ENCODE measurements around the gene KHDC4. TPM values are rescaled to one million over a fixed set of nuclear protein-coding genes. Genes with fewer than 3 reads are reported as not detected.

The KHDC4 gene
- total and polyA plus RNA-seq, 2 experiments from 2014 or later = 15.7 to 40.3 TPM

DNA sequence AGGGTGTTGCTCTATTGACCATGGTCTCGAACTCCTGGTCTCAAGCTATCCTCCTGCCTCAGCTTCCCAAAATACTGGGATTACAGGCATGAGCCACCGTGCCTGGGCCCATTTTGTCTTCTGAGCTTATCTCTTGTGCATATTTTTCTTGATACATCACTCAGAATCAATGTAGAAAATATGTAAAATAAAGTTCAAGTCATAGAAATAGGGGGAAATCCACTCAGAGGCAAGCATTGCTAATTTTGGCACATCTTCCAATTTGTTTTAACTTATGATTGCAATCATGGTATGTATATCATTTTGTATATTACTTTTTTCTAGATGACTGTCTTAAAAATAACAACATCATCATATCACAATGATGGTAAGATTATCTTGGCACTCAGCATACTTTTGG is 44.6 kb downstream of the KHDC4 start:
- Histone ChIP-seq H3K4me3 (no peak overlapping the region), H2AFZ (no peak overlapping the region), H4K20me1 (ENCODE audit: insufficient read depth, poor library complexity, severe bottlenecking) (no peaks in the 10 kb centered on the region), H3K27ac (no peak overlapping the region), H3K36me3 (replicated peaks; ENCODE audit: insufficient read depth, low read depth) (no peaks in the 10 kb centered on the region), H3K4me2 (no peak overlapping the region), H3K79me2 (no peaks in the 10 kb centered on the region), H3K4me1 (ENCODE audit: insufficient read depth) (peaks cover 11% of the 10 kb centered on the region), H3K9me2 (replicated peaks; ENCODE audit: insufficient read depth) (no peaks in the 10 kb centered on the region), H3K9me3 (ENCODE audit: low read depth) (no peaks in the 10 kb centered on the region), H3K27me3 (no peaks in the 10 kb centered on the region)
- 86% methylated on average over 2 of the region's 2 CpGs for WGBS (ENCODE audit: low lambda C conversion rate, missing lambda C conversion rate)
- no peak for TF ChIP-seq EZH2 (IDR thresholded peaks at IDR 0.05; ENCODE audit: borderline replicate concordance)
- TF ChIP-seq, protein P1, sequence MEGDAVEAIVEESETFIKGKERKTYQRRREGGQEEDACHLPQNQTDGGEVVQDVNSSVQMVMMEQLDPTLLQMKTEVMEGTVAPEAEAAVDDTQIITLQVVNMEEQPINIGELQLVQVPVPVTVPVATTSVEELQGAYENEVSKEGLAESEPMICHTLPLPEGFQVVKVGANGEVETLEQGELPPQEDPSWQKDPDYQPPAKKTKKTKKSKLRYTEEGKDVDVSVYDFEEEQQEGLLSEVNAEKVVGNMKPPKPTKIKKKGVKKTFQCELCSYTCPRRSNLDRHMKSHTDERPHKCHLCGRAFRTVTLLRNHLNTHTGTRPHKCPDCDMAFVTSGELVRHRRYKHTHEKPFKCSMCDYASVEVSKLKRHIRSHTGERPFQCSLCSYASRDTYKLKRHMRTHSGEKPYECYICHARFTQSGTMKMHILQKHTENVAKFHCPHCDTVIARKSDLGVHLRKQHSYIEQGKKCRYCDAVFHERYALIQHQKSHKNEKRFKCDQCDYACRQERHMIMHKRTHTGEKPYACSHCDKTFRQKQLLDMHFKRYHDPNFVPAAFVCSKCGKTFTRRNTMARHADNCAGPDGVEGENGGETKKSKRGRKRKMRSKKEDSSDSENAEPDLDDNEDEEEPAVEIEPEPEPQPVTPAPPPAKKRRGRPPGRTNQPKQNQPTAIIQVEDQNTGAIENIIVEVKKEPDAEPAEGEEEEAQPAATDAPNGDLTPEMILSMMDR (IDR thresholded peaks at IDR 0.05; ENCODE audit: poor library complexity) = no peak
- TF ChIP-seq EZH2phosphoT487 (IDR thresholded peaks at IDR 0.05; ENCODE audit: low read depth, severe bottlenecking, unreplicated experiment) = no peak
- no peak for DNase-seq (ENCODE audit: low spot score)

DNA sequence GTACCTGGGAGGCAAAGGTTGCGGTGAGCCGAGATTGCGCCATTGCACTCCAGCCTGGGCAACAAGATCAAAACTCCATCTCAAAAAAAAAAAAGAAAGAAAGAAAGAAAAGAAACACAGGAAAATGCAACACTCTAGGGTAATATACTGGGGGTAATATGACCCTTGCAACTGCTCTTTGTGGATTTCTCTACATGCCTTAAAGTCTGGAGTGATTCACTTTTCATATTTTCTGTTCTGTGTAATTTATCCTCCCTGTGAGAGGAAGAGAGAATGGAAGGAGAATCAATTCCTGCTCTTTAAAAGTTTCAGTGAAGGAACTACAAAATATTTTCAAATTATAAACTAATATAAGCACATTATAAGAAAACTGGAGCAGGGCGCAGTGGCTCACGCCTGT is 45.7 kb downstream of the KHDC4 start:
- H2AFZ ChIP-seq = no peak overlapping the region
- H3K27me3 ChIP-seq = no peaks in the 10 kb centered on the region
- H3K79me2 ChIP-seq = no peaks in the 10 kb centered on the region
- no peak for DNase-seq (ENCODE audit: low spot score)
- no peak for TF ChIP-seq EZH2 (IDR thresholded peaks at IDR 0.05; ENCODE audit: borderline replicate concordance)
- no peak for TF ChIP-seq EZH2phosphoT487 (IDR thresholded peaks at IDR 0.05; ENCODE audit: low read depth, severe bottlenecking, unreplicated experiment)
- TF ChIP-seq, protein P1 (IDR thresholded peaks at IDR 0.05; ENCODE audit: poor library complexity) = no peak
- H3K4me3 ChIP-seq = no peak overlapping the region
- no peaks in the 10 kb centered on the region for H3K9me2 ChIP-seq (replicated peaks; ENCODE audit: insufficient read depth)
- peaks cover 17% of the 10 kb centered on the region for H3K4me1 ChIP-seq (ENCODE audit: insufficient read depth)
- 94% methylated on average over 5 of the region's 5 CpGs for WGBS (ENCODE audit: low lambda C conversion rate, missing lambda C conversion rate)
- no peaks in the 10 kb centered on the region for H4K20me1 ChIP-seq (ENCODE audit: insufficient read depth, poor library complexity, severe bottlenecking)
- H3K36me3 ChIP-seq (replicated peaks; ENCODE audit: insufficient read depth, low read depth) = no peaks in the 10 kb centered on the region
- no peak overlapping the region for H3K27ac ChIP-seq
- H3K9me3 ChIP-seq (ENCODE audit: low read depth) = no peaks in the 10 kb centered on the region
- no peak overlapping the region for H3K4me2 ChIP-seq

DNA sequence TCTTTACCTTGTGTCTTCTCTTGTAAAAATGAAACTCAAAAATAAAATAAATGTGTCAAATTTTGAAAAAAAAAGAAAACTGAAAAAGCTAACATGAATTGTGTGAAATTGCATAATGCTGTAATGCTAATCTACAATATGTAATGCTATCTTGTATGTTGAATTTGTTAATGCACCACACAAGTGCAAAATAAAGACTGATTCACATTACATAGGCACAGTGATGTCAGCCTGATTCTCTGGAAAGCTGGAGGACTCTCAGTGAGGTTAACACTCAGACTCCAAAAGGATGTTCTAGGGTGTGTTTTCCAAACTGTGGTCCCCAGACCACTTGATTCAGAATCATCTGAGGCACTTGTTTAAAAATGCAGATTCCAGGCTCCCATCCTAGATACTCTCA is 49.2 kb downstream of the KHDC4 start:
- Histone ChIP-seq H3K79me2 (no peaks in the 10 kb centered on the region), H3K9me2 (replicated peaks; ENCODE audit: insufficient read depth) (no peaks in the 10 kb centered on the region), H4K20me1 (ENCODE audit: insufficient read depth, poor library complexity, severe bottlenecking) (no peaks in the 10 kb centered on the region), H3K27ac (no peak overlapping the region), H3K4me3 (no peak overlapping the region), H3K27me3 (no peaks in the 10 kb centered on the region), H3K4me1 (ENCODE audit: insufficient read depth) (peaks cover 10% of the 10 kb centered on the region), H3K9me3 (ENCODE audit: low read depth) (no peaks in the 10 kb centered on the region), H2AFZ (no peak overlapping the region), H3K4me2 (no peak overlapping the region), H3K36me3 (replicated peaks; ENCODE audit: insufficient read depth, low read depth) (no peaks in the 10 kb centered on the region)
- DNase-seq (ENCODE audit: low spot score) = no peak
- no peak for TF ChIP-seq EZH2 (IDR thresholded peaks at IDR 0.05; ENCODE audit: borderline replicate concordance)
- TF ChIP-seq, protein P1 (IDR thresholded peaks at IDR 0.05; ENCODE audit: poor library complexity) = no peak
- TF ChIP-seq EZH2phosphoT487 (IDR thresholded peaks at IDR 0.05; ENCODE audit: low read depth, severe bottlenecking, unreplicated experiment) = no peak

Data from hepatocyte (in vitro differentiated cells).